WTC11 (cell line): ENCODE measurements around the gene MGAT4D.

Experiments used
- ELF4 ChIP-seq: sonication (generic); formaldehyde crosslinking; IDR thresholded peaks from 2 replicates; pipeline ENCODE4 v1.8.1; 2022; ENCODE audit warnings: low read depth, mild to moderate bottlenecking, moderate library complexity, missing genetic modification reagents
- IRF2 ChIP-seq: sonication (generic); formaldehyde crosslinking; IDR thresholded peaks from 2 replicates; pipeline ENCODE4 v1.8.0; 2022; ENCODE audit warnings: low read depth, missing genetic modification reagents, borderline replicate concordance
- KAT7 ChIP-seq: sonication (generic); formaldehyde crosslinking; IDR thresholded peaks from 2 replicates; pipeline ENCODE4 v1.8.1; 2023; ENCODE audit warnings: missing genetic modification reagents, mild to moderate bottlenecking, borderline replicate concordance
- NFATC4 ChIP-seq: fragments of 250-450 bp; sonication (Bioruptor Pico); IDR thresholded peaks from 2 replicates; pipeline ENCODE4 v1.9.0; 2021; ENCODE audit warnings: mild to moderate bottlenecking
- NFYB ChIP-seq: sonication (generic); formaldehyde crosslinking; conservative IDR thresholded peaks from 2 replicates; pipeline ENCODE4 v1.8.0; 2022; ENCODE audit warnings: low read depth, missing genetic modification reagents
- OVOL2 ChIP-seq: fragments of 250-450 bp; sonication (Bioruptor Pico); IDR thresholded peaks from 2 replicates; pipeline ENCODE4 v1.9.0; 2021; ENCODE audit warnings: mild to moderate bottlenecking, borderline replicate concordance
- ZNF423 ChIP-seq: fragments of 250-450 bp; sonication (Bioruptor Pico); IDR thresholded peaks from 2 replicates; pipeline ENCODE4 v2.1.2; 2022; ENCODE audit warnings: mild to moderate bottlenecking, moderate library complexity
- TF ChIP-seq, protein P1 (sequence below): fragments of 200-600 bp; IDR thresholded peaks from 2 replicates; pipeline ENCODE4 v1.8.0; 2022; ENCODE audit warnings: antibody characterized with exemption
- TF ChIP-seq, protein P2 (sequence below): sonication (generic); formaldehyde crosslinking; IDR thresholded peaks from 2 replicates; pipeline ENCODE4 v1.8.1; 2023; ENCODE audit warnings: mild to moderate bottlenecking, missing genetic modification reagents
- TF ChIP-seq, protein P3 (sequence below): fragments of 250-450 bp; sonication (Bioruptor Pico); IDR thresholded peaks from 2 replicates; pipeline ENCODE4 v2.1.2; 2022; ENCODE audit warnings: mild to moderate bottlenecking, moderate library complexity
- TF ChIP-seq, protein P4 (sequence below): sonication (generic); formaldehyde crosslinking; IDR thresholded peaks from 2 replicates; pipeline ENCODE4 v1.8.0; 2022; ENCODE audit warnings: mild to moderate bottlenecking, missing genetic modification reagents

DNA sequence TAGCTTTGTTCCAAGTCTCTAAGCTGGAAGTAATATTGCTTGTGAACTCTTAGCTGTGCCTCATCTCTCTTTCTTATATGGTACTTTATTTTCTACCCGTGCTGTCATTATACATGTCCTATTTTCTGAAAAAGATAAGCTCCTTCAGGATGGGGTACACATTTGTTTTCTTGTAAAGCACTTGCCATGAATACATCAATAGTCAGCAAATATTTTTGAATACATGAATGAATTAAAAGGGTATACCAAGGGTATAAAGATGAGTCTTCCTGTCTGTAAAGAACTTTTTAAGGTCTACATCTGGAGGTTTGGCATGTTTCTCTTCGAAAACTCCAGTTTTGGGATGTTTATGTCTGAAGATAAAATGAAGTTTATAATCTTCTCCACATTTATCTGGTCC lies 98.0 kb downstream of the MGAT4D start:
- TF ChIP-seq, protein P1, sequence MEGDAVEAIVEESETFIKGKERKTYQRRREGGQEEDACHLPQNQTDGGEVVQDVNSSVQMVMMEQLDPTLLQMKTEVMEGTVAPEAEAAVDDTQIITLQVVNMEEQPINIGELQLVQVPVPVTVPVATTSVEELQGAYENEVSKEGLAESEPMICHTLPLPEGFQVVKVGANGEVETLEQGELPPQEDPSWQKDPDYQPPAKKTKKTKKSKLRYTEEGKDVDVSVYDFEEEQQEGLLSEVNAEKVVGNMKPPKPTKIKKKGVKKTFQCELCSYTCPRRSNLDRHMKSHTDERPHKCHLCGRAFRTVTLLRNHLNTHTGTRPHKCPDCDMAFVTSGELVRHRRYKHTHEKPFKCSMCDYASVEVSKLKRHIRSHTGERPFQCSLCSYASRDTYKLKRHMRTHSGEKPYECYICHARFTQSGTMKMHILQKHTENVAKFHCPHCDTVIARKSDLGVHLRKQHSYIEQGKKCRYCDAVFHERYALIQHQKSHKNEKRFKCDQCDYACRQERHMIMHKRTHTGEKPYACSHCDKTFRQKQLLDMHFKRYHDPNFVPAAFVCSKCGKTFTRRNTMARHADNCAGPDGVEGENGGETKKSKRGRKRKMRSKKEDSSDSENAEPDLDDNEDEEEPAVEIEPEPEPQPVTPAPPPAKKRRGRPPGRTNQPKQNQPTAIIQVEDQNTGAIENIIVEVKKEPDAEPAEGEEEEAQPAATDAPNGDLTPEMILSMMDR, result no peak
- no peak for TF ChIP-seq ZNF423
- TF ChIP-seq, protein P2, sequence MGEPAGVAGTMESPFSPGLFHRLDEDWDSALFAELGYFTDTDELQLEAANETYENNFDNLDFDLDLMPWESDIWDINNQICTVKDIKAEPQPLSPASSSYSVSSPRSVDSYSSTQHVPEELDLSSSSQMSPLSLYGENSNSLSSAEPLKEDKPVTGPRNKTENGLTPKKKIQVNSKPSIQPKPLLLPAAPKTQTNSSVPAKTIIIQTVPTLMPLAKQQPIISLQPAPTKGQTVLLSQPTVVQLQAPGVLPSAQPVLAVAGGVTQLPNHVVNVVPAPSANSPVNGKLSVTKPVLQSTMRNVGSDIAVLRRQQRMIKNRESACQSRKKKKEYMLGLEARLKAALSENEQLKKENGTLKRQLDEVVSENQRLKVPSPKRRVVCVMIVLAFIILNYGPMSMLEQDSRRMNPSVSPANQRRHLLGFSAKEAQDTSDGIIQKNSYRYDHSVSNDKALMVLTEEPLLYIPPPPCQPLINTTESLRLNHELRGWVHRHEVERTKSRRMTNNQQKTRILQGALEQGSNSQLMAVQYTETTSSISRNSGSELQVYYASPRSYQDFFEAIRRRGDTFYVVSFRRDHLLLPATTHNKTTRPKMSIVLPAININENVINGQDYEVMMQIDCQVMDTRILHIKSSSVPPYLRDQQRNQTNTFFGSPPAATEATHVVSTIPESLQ, result no peak
- TF ChIP-seq ELF4 (CRISPR knock-in tag), result no peak
- TF ChIP-seq, protein P3, sequence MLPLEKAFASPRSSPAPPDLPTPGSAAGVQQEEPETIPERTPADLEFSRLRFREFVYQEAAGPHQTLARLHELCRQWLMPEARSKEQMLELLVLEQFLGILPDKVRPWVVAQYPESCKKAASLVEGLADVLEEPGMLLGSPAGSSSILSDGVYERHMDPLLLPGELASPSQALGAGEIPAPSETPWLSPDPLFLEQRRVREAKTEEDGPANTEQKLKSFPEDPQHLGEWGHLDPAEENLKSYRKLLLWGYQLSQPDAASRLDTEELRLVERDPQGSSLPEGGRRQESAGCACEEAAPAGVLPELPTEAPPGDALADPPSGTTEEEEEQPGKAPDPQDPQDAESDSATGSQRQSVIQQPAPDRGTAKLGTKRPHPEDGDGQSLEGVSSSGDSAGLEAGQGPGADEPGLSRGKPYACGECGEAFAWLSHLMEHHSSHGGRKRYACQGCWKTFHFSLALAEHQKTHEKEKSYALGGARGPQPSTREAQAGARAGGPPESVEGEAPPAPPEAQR (CRISPR knock-in tag), result no peak
- no peak for TF ChIP-seq KAT7 (CRISPR knock-in tag)
- TF ChIP-seq IRF2, result no peak
- TF ChIP-seq OVOL2, result no peak
- no peak for TF ChIP-seq NFATC4 (CRISPR knock-in tag)
- no peak for TF ChIP-seq NFYB (CRISPR knock-in tag)
- TF ChIP-seq, protein P4, sequence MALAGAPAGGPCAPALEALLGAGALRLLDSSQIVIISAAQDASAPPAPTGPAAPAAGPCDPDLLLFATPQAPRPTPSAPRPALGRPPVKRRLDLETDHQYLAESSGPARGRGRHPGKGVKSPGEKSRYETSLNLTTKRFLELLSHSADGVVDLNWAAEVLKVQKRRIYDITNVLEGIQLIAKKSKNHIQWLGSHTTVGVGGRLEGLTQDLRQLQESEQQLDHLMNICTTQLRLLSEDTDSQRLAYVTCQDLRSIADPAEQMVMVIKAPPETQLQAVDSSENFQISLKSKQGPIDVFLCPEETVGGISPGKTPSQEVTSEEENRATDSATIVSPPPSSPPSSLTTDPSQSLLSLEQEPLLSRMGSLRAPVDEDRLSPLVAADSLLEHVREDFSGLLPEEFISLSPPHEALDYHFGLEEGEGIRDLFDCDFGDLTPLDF (CRISPR knock-in tag), result no peak
